EL (cell line): ENCODE measurements around the gene CXorf49.
"Not testable (repeated sequence)": the region's sequence is repeated elsewhere in the genome, so short reads cannot be mapped to it uniquely, and the experiment has no call there.

Experiments
- DNase-seq: peaks from one replicate; pipeline ENCODE4 v3.0.0-alpha.2; 2016

The CXorf49 gene

GRCh38 chrX:71718185-71718584, at the start of gene CXorf49:
Gene CXorf49 (minus strand): TSS chrX:71718285. CDS start chrX:71718151, 134 bp downstream.
- not testable (repeated sequence) for DNase-seq

GRCh38 chrX:71767134-71767533, 49.0 kb upstream of the CXorf49 start:
- DNase-seq = not testable (repeated sequence)

DNA sequence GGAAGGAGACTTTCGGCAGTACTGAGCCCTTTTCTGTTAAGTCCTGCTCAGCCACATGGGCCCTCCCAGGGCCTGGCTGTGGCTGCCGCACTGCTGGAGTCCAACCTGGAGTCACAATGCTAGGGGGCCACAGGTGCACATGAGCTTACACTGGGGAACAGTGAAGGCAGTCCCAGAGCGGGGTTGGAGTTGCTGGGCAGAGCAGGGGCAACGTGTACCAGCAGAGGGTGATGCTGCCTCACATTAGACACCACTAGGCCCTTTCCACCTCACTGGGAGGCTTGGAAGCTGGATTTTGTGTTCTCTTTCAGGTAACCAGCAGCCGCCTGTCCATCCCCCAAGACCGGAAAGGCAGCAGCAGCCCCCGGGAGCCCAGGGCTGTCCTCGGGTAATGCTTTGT, 47.5 kb upstream of the CXorf49 start:
- DNase-seq = not testable (repeated sequence)

DNA sequence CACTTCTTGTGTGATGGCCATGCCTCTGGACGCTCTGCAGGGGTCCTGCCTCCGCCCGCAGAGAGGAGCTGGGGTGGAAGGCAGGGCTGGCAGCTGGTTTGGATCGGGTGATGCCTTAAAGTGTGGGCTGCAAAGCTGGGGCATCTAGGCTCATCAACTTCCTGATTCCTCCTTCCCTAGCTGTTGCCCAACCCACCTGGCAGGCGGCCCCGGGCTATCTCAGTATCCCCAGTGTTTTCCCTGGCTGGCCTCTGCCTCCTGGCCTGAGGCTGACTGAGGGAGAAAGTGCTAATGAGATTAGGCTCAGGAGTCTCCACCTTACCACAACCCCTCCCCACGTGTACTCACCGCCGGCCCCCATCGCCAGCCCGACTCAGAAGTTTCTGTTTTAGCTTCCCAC, 46.7 kb upstream of the CXorf49 start:
- DNase-seq = not testable (repeated sequence)

GRCh38 chrX:71763049-71763448, 45.0 kb upstream of the CXorf49 start, which contains the start of gene CXorf49B:
Gene CXorf49B (plus strand): TSS chrX:71763349. CDS start chrX:71763424, 75 bp downstream.
- DNase-seq = not testable (repeated sequence)

- DNase-seq = not testable (repeated sequence)
Observed at GRCh38 chrX:71760688-71761281, 42.7 kb upstream of the CXorf49 start.

- not testable (repeated sequence) for DNase-seq
Observed at GRCh38 chrX:71720289-71720886, 2.3 kb upstream of the CXorf49 start.

DNA sequence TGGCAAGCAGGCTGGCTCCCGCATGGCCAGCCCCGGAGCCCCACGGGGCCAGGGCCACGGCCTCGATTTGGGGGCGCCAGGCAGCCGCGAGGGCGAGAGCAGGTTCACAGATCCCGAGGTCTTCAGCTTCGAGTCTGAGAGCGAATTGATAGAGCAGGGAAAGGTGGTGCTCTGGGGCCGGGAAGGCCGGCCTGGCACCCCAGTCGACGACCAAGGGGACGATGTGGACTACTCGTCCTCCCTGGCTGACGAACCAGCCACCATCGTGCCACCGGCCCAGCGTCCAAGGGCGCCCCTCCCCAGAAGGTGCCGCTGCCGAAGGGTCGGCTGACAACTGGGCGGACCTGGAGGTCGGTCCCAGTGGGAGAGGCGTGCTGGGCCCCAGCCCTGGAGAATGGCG, 1.1 kb upstream of the CXorf49 start:
- DNase-seq = not testable (repeated sequence)

DNA sequence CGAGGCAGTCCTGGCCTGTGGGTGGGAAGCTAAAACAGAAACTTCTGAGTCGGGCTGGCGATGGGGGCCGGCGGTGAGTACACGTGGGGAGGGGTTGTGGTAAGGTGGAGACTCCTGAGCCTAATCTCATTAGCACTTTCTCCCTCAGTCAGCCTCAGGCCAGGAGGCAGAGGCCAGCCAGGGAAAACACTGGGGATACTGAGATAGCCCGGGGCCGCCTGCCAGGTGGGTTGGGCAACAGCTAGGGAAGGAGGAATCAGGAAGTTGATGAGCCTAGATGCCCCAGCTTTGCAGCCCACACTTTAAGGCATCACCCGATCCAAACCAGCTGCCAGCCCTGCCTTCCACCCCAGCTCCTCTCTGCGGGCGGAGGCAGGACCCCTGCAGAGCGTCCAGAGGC, 1.8 kb downstream of the CXorf49 start:
- not testable (repeated sequence) for DNase-seq

GRCh38 chrX:71715551-71715950, 2.5 kb downstream of the CXorf49 start:
- not testable (repeated sequence) for DNase-seq

DNA sequence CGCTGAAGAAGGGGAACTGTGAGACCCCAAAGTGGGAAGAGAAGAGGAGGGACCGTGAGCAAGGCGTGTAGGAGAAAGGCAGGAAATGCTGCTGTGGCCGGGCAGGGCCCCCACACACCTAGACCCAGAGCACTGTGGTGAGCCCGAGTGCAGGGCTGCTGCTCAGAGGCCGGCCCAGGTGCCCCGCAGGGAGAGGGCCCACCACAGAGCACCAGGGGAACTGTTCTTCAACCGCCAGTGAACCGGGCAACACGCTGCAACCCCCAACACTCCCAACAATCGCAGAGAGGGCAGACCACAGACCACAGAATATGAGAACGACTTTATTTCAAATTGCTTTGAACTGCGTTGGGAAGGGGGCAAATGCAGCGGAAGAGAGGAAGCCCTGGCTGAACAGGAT, 4.0 kb downstream of the CXorf49 start:
- not testable (repeated sequence) for DNase-seq

DNA sequence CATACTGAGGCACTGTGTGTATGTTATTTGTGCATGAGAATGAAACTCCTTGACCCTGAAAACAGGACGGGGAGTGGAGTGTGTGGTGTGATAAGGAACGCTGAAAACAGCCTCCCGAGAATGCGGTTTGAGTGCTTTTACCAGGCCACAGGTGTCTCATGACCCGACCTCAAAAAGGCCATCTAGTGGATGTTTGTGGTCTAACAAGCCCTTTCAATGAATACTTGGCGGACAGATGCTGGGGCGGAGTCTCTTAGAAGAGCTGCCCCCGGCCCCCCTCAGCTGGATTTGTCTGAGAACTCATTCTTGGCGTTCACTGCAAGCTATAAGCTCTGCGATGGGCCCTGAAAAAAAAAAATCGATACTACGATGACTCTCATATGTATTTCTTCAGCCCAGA, 15.2 kb downstream of the CXorf49 start:
- not testable (repeated sequence) for DNase-seq

DNA sequence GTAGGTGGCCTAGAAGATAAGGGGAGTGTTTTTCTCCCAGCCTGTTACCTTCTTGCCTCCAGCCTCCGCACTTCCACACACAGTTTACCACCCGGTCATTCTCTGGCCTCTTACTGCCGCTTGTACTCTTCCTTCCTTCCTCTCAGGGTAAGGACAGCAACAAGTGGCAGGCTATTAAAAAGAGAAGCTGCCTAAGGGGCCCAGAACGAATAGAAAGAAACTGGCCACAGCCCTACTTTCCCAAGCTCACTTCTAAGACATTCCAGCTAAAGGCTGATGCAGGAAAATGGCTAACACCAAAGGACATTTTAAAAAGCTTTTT, 19.1 kb downstream of the CXorf49 start:
- not testable (repeated sequence) for DNase-seq

- not testable (repeated sequence) for DNase-seq
Observed at GRCh38 chrX:71698299-71699022, 19.6 kb downstream of the CXorf49 start.

DNA sequence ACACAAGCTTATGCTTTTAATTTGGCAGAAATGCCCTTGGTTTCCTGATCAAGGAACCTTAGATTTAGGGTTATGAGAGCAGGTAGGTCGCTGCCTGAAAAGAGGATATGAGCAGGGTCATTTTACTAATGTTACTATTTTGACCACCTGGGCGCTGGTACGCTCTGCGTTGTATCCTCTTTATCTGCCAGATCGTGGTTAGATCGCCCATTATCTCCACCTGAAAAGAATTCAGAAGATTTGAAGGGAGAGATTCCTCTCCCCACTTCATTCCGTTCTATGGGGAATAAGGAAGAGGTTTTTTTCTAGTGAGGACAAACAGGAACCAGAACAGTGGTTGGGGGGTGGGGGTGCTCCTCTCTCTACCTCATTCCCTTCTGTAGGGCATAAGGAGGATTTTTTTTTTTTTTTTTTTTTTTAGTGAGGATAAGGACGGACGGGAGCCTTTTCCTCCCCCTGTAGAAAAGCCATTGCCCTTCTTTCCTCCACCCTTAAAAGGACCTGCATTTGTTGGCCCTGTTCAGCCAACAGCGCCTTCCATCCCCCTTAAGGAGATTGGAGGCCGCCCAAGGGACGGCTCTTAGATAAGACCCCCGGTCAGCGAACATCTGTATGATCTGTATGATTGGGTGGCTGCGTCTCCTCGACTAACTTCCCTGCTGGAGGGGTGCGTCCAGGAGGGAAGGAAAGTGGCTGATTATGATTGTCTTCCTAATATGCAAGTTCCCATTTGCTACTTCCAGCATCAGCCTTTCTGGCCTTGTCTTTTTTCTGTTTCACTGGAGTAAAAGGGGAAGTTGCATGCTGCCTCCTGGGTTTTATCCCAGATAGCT, 20.4 kb downstream of the CXorf49 start:
- not testable (repeated sequence) for DNase-seq

GRCh38 chrX:71696641-71697465, 21.2 kb downstream of the CXorf49 start:
- not testable (repeated sequence) for DNase-seq

GRCh38 chrX:71679575-71680207, 38.4 kb downstream of the CXorf49 start:
- DNase-seq = no peak

- DNase-seq = not testable (repeated sequence)
Observed at GRCh38 chrX:71677195-71677594, 40.9 kb downstream of the CXorf49 start.

DNA sequence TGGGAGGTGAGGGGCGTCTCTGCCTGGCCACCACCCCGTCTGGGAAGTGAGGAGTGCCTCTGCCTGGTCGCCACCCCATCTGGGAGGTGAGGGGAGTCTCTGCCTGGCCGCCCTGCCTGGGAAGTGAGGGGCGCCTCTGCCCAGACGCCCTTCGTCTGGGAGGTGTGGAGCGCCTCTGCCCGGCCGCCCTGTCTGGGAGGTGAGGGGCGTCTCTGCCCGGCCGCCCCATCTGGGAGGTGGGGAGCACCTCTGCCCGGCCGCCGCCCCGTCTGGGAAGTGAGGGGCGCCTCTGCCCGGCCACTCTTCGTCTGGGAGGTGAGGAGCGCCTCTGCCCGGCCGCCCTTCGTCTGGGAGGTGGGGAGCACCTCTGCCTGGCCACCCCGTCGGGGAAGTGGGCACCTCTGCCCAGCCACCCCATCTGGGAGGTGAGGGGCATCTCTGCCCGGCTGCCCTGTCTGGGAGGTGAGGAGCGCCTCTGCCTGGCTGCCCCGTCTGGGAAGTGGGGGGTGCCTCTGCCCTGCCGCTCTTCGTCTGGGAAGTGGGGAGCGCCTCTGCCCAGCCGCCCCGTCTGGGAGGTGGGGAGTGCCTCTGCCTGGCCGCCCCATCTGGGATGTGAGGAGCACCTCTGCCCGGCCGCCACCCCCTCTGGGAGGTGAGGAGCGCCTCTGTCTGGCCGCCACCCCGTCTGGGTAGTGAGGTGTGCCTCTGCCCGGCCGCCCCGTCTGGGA, 41.9 kb downstream of the CXorf49 start:
- not testable (repeated sequence) for DNase-seq

DNA sequence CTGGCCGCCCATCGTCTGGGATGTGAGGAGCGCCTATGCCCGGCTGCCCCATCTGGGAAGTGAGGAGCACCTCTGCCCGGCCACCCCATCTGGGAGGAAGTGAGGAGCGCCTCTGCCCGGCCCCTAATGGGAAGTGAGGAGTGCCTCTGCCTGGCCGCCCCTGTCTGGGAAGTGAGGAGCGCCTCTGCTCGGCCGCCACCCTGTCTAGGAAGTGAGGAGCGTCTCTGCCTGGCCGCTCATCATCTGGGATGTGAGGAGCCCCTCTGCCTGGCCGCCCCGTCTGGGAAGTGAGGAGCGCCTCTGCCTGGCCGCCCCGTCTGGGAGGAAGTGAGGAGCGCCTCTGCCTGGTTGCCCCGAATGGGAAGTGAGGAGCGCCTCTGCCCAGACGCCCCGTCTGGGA, 42.4 kb downstream of the CXorf49 start:
- DNase-seq = not testable (repeated sequence)

- DNase-seq = no peak
Observed at GRCh38 chrX:71671938-71672337, 46.1 kb downstream of the CXorf49 start.
